Measurements from ENCODE around the gene SPAG7. TPM values are rescaled to one million over a fixed set of nuclear protein-coding genes. Genes with fewer than 3 reads are reported as not detected.

SPAG7 gene
- total and polyA plus RNA-seq, 2 of the 8 experiments (the other 6 are each of a cell fraction or from before 2014, with no cell fraction given) = 74.2 to 81.9 TPM

GRCh38 chr17:4998027-4998731 is 30.6 kb upstream of the SPAG7 start (continued):
- TF ChIP-seq ATF3 (IDR thresholded peaks at IDR 0.05; ENCODE audit: insufficient read depth, low read depth, low read length) (no peak), CHD7 (IDR thresholded peaks at IDR 0.05; ENCODE audit: insufficient replicate concordance, low read length) (no peak), ASH2L (IDR thresholded peaks at IDR 0.05; ENCODE audit: low read length) (no peak), SP2 (IDR thresholded peaks at IDR 0.05; ENCODE audit: low read length) (no peak), TCF12 (IDR thresholded peaks at IDR 0.05; ENCODE audit: low read depth, low read length) (no peak), BRCA1 (IDR thresholded peaks at IDR 0.05; ENCODE audit: low read depth, low read length) (no peak)
